Astrocyte (in vitro differentiated cells and primary cell): Measurements from ENCODE around the gene ADAM23. TPM values are rescaled to one million over a fixed set of nuclear protein-coding genes. Genes with fewer than 3 reads are reported as not detected.

ENCODE experiments used
- DNase-seq: peaks from one replicate; pipeline ENCODE4 v3.0.0-alpha.2; 2010; ENCODE audit warnings: low read depth
- FAIRE-seq: peaks from 2 replicates; lab custom pipeline; 2011; peaks lifted over from hg19 to GRCh38; lab: Jason Lieb, UNC
- H2AFZ ChIP-seq: 2 replicates; pipeline ENCODE4 v1.6.0; 2012; ENCODE audit warnings: low read depth, low read length, inconsistent platforms
- H3K27ac ChIP-seq: 2 replicates; pipeline ENCODE4 v1.5.1; 2011; ENCODE audit warnings: low read depth, low read length, inconsistent platforms
- H3K27me3 ChIP-seq: 2 replicates; pipeline ENCODE4 v1.6.0; 2011; ENCODE audit warnings: low read length, inconsistent platforms; ENCODE audit not compliant: insufficient read depth
- H3K36me3 ChIP-seq: 2 replicates; pipeline ENCODE4 v1.5.1; 2011; ENCODE audit warnings: low read length, inconsistent platforms; ENCODE audit not compliant: insufficient read depth
- H3K4me1 ChIP-seq: 2 replicates; pipeline ENCODE4 v1.5.1; 2011; ENCODE audit warnings: low read length, inconsistent platforms; ENCODE audit not compliant: insufficient read depth
- H3K4me2 ChIP-seq: 2 replicates; pipeline ENCODE4 v1.6.0; 2012; ENCODE audit warnings: low read length, inconsistent platforms
- H3K4me3 ChIP-seq: 2 replicates; pipeline ENCODE4 v1.5.1; 2011; ENCODE audit warnings: low read depth, mild to moderate bottlenecking, low read length, inconsistent platforms; ENCODE audit not compliant: insufficient read depth
- H3K79me2 ChIP-seq: 2 replicates; pipeline ENCODE4 v1.6.0; 2012; ENCODE audit warnings: mild to moderate bottlenecking, low read length, inconsistent platforms; ENCODE audit not compliant: insufficient read depth
- H3K9ac ChIP-seq: 2 replicates; pipeline ENCODE4 v1.6.0; 2012; ENCODE audit warnings: mild to moderate bottlenecking, low read length, inconsistent platforms
- H3K9me3 ChIP-seq: 2 replicates; pipeline ENCODE4 v1.5.1; 2012; ENCODE audit warnings: low read depth, mild to moderate bottlenecking, low read length, inconsistent platforms; ENCODE audit not compliant: insufficient read depth
- H4K20me1 ChIP-seq: 2 replicates; pipeline ENCODE4 v1.6.0; 2012; ENCODE audit warnings: low read length, inconsistent platforms; ENCODE audit not compliant: insufficient read depth
- H3K27ac Mint-ChIP-seq: one replicate; pipeline ENCODE4 v1.8.0; 2021; ENCODE audit warnings: mild to moderate bottlenecking, mixed read lengths; ENCODE audit not compliant: unreplicated experiment
- H3K27me3 Mint-ChIP-seq: one replicate; pipeline ENCODE4 v1.8.0; 2021; ENCODE audit warnings: low read depth, mixed read lengths; ENCODE audit not compliant: unreplicated experiment
- H3K36me3 Mint-ChIP-seq: one replicate; pipeline ENCODE4 v1.8.0; 2021; ENCODE audit warnings: low read depth, mixed read lengths; ENCODE audit not compliant: unreplicated experiment
- H3K4me1 Mint-ChIP-seq: one replicate; pipeline ENCODE4 v1.8.0; 2021; ENCODE audit warnings: low read depth, mixed read lengths; ENCODE audit not compliant: unreplicated experiment
- H3K4me3 Mint-ChIP-seq: one replicate; pipeline ENCODE4 v1.8.0; 2021; ENCODE audit warnings: mild to moderate bottlenecking, moderate library complexity, mixed read lengths; ENCODE audit not compliant: unreplicated experiment
- H3K9me3 Mint-ChIP-seq: one replicate; pipeline ENCODE4 v1.8.0; 2021; ENCODE audit warnings: mild to moderate bottlenecking, mixed read lengths; ENCODE audit not compliant: unreplicated experiment
- EZH2 ChIP-seq: IDR thresholded peaks from 2 replicates; pipeline ENCODE4 v1.6.1; 2012; ENCODE audit warnings: mild to moderate bottlenecking, low read length, inconsistent platforms; ENCODE audit not compliant: insufficient read depth
- total RNA-seq: library from RNA; stranded (reverse); gene quantifications from 2 replicates; pipeline ENCODE4 v1.2.1, GENCODE V29; 2021
- TF ChIP-seq, protein P1 (sequence below): IDR thresholded peaks from 2 replicates; pipeline ENCODE4 v1.5.1; 2011; ENCODE audit warnings: low read depth, mild to moderate bottlenecking, inconsistent platforms, low read length, moderate library complexity; ENCODE audit not compliant: insufficient read depth

The ADAM23 gene
- total RNA-seq, 1 donor from 2014 or later: 13.9 TPM

- H3K4me1 ChIP-seq: no peaks in the 10 kb centered on the region
- no peaks in the 10 kb centered on the region for H3K4me1 Mint-ChIP-seq
- H3K36me3 ChIP-seq: no peaks in the 10 kb centered on the region
- H3K79me2 ChIP-seq: no peaks in the 10 kb centered on the region
- H3K9me3 Mint-ChIP-seq: no peaks in the 10 kb centered on the region
- H3K4me2 ChIP-seq: no peak overlapping the region
- no peak overlapping the region for H3K27ac Mint-ChIP-seq
- peaks cover 9% of the 10 kb centered on the region for H3K36me3 Mint-ChIP-seq
- H3K27me3 ChIP-seq: no peaks in the 10 kb centered on the region
- no peak overlapping the region for H3K27ac ChIP-seq
- no peaks in the 10 kb centered on the region for H3K27me3 Mint-ChIP-seq
- no peak for TF ChIP-seq EZH2
- TF ChIP-seq, protein P1, sequence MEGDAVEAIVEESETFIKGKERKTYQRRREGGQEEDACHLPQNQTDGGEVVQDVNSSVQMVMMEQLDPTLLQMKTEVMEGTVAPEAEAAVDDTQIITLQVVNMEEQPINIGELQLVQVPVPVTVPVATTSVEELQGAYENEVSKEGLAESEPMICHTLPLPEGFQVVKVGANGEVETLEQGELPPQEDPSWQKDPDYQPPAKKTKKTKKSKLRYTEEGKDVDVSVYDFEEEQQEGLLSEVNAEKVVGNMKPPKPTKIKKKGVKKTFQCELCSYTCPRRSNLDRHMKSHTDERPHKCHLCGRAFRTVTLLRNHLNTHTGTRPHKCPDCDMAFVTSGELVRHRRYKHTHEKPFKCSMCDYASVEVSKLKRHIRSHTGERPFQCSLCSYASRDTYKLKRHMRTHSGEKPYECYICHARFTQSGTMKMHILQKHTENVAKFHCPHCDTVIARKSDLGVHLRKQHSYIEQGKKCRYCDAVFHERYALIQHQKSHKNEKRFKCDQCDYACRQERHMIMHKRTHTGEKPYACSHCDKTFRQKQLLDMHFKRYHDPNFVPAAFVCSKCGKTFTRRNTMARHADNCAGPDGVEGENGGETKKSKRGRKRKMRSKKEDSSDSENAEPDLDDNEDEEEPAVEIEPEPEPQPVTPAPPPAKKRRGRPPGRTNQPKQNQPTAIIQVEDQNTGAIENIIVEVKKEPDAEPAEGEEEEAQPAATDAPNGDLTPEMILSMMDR: no peak
- H3K4me3 ChIP-seq: no peak overlapping the region
- no peak overlapping the region for H3K4me3 Mint-ChIP-seq
- no peaks in the 10 kb centered on the region for H3K9me3 ChIP-seq
- DNase-seq: no peak
- no peak overlapping the region for H2AFZ ChIP-seq
- FAIRE-seq: no peak
- no peaks in the 10 kb centered on the region for H4K20me1 ChIP-seq
- H3K9ac ChIP-seq: no peak overlapping the region
Observed at GRCh38 chr2:206471524-206472062, 28.3 kb downstream of the ADAM23 start.

- no peak for FAIRE-seq
- Histone ChIP-seq H3K4me2 (no peak overlapping the region), H3K4me3 (no peak overlapping the region), H3K4me1 (no peaks in the 10 kb centered on the region), H3K27ac (no peak overlapping the region), H3K36me3 (no peaks in the 10 kb centered on the region), H3K9me3 (no peaks in the 10 kb centered on the region), H3K9ac (no peak overlapping the region), H3K27me3 (no peaks in the 10 kb centered on the region), H4K20me1 (no peaks in the 10 kb centered on the region), H2AFZ (no peak overlapping the region), H3K79me2 (no peaks in the 10 kb centered on the region)
- H3K27ac Mint-ChIP-seq: no peak overlapping the region
- no peak for DNase-seq
- peaks cover under 1% of the 10 kb centered on the region for H3K4me1 Mint-ChIP-seq
- no peak overlapping the region for H3K4me3 Mint-ChIP-seq
- H3K27me3 Mint-ChIP-seq: no peaks in the 10 kb centered on the region
- peaks cover 5% of the 10 kb centered on the region for H3K36me3 Mint-ChIP-seq
- no peaks in the 10 kb centered on the region for H3K9me3 Mint-ChIP-seq
- TF ChIP-seq EZH2: no peak
Observed at GRCh38 chr2:206472094-206472493, 28.8 kb downstream of the ADAM23 start.

GRCh38 chr2:206474099-206474498 lies 30.8 kb downstream of the ADAM23 start:
- H3K9ac ChIP-seq: no peak overlapping the region
- H3K4me1 ChIP-seq: no peaks in the 10 kb centered on the region
- peaks cover 2% of the 10 kb centered on the region for H3K36me3 Mint-ChIP-seq
- no peaks in the 10 kb centered on the region for H3K9me3 ChIP-seq
- H3K79me2 ChIP-seq: no peaks in the 10 kb centered on the region
- H3K4me3 Mint-ChIP-seq: no peak overlapping the region
- no peaks in the 10 kb centered on the region for H4K20me1 ChIP-seq
- H3K4me2 ChIP-seq: no peak overlapping the region
- no peaks in the 10 kb centered on the region for H3K36me3 ChIP-seq
- H3K27me3 ChIP-seq: no peaks in the 10 kb centered on the region
- peaks cover 2% of the 10 kb centered on the region for H3K4me1 Mint-ChIP-seq
- H3K27me3 Mint-ChIP-seq: no peaks in the 10 kb centered on the region
- no peak overlapping the region for H3K27ac Mint-ChIP-seq
- no peak overlapping the region for H3K4me3 ChIP-seq
- FAIRE-seq: no peak
- TF ChIP-seq, protein P1: no peak
- no peak for TF ChIP-seq EZH2
- no peak for DNase-seq
- H2AFZ ChIP-seq: no peak overlapping the region
- no peak overlapping the region for H3K27ac ChIP-seq
- H3K9me3 Mint-ChIP-seq: no peaks in the 10 kb centered on the region
